Ishikawa (cell line): ENCODE data around the gene ONECUT2.

ENCODE experiments used
- CEBPB ChIP-seq: IDR thresholded peaks from 2 replicates; pipeline ENCODE4 v1.6.1; 2012
- EP300 ChIP-seq: IDR thresholded peaks from 2 replicates; pipeline ENCODE4 v1.6.1; 2012; ENCODE audit warnings: borderline replicate concordance
- FOXM1 ChIP-seq: IDR thresholded peaks from 2 replicates; pipeline ENCODE4 v1.6.1; 2012; ENCODE audit warnings: low read depth, borderline replicate concordance
- RAD21 ChIP-seq: IDR thresholded peaks from 2 replicates; pipeline ENCODE4 v1.6.1; 2012; ENCODE audit warnings: low read depth
- TAF1 ChIP-seq: IDR thresholded peaks from 2 replicates; pipeline ENCODE4 v1.6.1; 2012; ENCODE audit warnings: low read depth, mild to moderate bottlenecking
- TEAD4 ChIP-seq: IDR thresholded peaks from 2 replicates; pipeline ENCODE4 v1.6.1; 2012
- USF1 ChIP-seq: IDR thresholded peaks from 2 replicates; pipeline ENCODE4 v1.6.1; 2012
- TF ChIP-seq, protein P1 (sequence below): IDR thresholded peaks from 2 replicates; pipeline ENCODE4 v1.6.1; 2012
- TF ChIP-seq, protein P2 (sequence below): IDR thresholded peaks from 2 replicates; pipeline ENCODE4 v1.6.1; 2012; ENCODE audit warnings: low read depth, mild to moderate bottlenecking

DNA sequence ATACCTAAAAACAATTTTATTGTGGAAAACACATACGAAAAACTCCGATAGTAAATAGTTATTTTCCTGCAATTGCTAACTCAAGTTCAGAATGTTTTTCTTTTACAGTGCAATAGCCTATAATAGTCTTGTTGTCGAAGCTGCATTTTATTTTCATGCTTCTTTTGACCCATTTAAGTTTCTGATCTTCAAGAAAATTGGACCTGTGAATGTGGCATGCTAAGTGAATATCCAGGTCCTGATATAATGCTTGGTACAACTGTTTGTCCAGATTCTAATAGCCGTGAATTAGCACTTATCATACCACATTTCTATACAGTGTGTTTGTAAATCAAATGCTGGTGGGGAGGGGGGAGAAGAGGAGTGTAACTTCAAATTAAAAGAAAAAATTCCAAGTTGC lies 3.0 kb upstream of the ONECUT2 start:
- TF ChIP-seq USF1 = no peak
- TF ChIP-seq EP300 = no peak
- TF ChIP-seq, protein P1, sequence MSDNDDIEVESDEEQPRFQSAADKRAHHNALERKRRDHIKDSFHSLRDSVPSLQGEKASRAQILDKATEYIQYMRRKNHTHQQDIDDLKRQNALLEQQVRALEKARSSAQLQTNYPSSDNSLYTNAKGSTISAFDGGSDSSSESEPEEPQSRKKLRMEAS = no peak
- TF ChIP-seq TAF1 = no peak
- TF ChIP-seq, protein P2, sequence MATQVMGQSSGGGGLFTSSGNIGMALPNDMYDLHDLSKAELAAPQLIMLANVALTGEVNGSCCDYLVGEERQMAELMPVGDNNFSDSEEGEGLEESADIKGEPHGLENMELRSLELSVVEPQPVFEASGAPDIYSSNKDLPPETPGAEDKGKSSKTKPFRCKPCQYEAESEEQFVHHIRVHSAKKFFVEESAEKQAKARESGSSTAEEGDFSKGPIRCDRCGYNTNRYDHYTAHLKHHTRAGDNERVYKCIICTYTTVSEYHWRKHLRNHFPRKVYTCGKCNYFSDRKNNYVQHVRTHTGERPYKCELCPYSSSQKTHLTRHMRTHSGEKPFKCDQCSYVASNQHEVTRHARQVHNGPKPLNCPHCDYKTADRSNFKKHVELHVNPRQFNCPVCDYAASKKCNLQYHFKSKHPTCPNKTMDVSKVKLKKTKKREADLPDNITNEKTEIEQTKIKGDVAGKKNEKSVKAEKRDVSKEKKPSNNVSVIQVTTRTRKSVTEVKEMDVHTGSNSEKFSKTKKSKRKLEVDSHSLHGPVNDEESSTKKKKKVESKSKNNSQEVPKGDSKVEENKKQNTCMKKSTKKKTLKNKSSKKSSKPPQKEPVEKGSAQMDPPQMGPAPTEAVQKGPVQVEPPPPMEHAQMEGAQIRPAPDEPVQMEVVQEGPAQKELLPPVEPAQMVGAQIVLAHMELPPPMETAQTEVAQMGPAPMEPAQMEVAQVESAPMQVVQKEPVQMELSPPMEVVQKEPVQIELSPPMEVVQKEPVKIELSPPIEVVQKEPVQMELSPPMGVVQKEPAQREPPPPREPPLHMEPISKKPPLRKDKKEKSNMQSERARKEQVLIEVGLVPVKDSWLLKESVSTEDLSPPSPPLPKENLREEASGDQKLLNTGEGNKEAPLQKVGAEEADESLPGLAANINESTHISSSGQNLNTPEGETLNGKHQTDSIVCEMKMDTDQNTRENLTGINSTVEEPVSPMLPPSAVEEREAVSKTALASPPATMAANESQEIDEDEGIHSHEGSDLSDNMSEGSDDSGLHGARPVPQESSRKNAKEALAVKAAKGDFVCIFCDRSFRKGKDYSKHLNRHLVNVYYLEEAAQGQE = no peak
- no peak for TF ChIP-seq FOXM1
- TF ChIP-seq TEAD4 = no peak
- no peak for TF ChIP-seq CEBPB
- no peak for TF ChIP-seq RAD21
